Mesenchymal stem cell (in vitro differentiated cells and primary cell): ENCODE data around the gene FEZF1.

Experiments
- DNase-seq: peaks from one replicate; pipeline ENCODE4 v3.0.0-alpha.2; 2013
- H2AFZ ChIP-seq: one replicate; pipeline ENCODE4 v1.6.1; 2013; ENCODE audit warnings: low read depth, mild to moderate bottlenecking, control low read depth, inconsistent platforms, low read length, moderate library complexity
- H2AK5ac ChIP-seq: 2 replicates; pipeline ENCODE4 v1.6.1; 2013; ENCODE audit warnings: low read length, moderate library complexity, mild to moderate bottlenecking, inconsistent platforms; ENCODE audit not compliant: severe bottlenecking
- H2BK120ac ChIP-seq: one replicate; pipeline ENCODE4 v1.6.1; 2013; ENCODE audit warnings: low read depth, mild to moderate bottlenecking, inconsistent platforms, low read length, moderate library complexity
- H2BK12ac ChIP-seq, 2 experiments: one replicate each; pipeline ENCODE4 v1.6.1; 2013; ENCODE audit warnings: inconsistent platforms in 2 of 2, low read length in 2 of 2, mild to moderate bottlenecking in 2 of 2, moderate library complexity in 2 of 2, control low read depth in 1 of 2
- H2BK15ac ChIP-seq: one replicate; pipeline ENCODE4 v1.6.1; 2013; ENCODE audit warnings: mild to moderate bottlenecking, low read depth, inconsistent platforms; ENCODE audit not compliant: poor library complexity, severe bottlenecking
- H2BK5ac ChIP-seq: 2 replicates; pipeline ENCODE4 v1.6.1; 2013; ENCODE audit warnings: low read depth, mild to moderate bottlenecking, low read length, control low read depth, inconsistent platforms; ENCODE audit not compliant: poor library complexity, severe bottlenecking
- H3K14ac ChIP-seq, 2 experiments: one replicate each; pipeline ENCODE4 v1.6.1; 2013; ENCODE audit warnings: inconsistent platforms in 2 of 2, low read length in 2 of 2, control low read depth in 1 of 2, mild to moderate bottlenecking in 1 of 2, moderate library complexity in 1 of 2
- H3K18ac ChIP-seq, 2 experiments: one replicate each; pipeline ENCODE4 v1.6.1; 2013; ENCODE audit warnings: inconsistent platforms in 2 of 2, low read length in 2 of 2, control low read depth in 1 of 2, low read depth in 1 of 2, mild to moderate bottlenecking in 1 of 2
- H3K23ac ChIP-seq, 2 experiments: one replicate each; pipeline ENCODE4 v1.6.1; 2013; ENCODE audit warnings: inconsistent platforms in 2 of 2, low read length in 2 of 2, mild to moderate bottlenecking in 2 of 2, moderate library complexity in 2 of 2, control low read depth in 1 of 2
- H3K27ac ChIP-seq: 2 replicates; pipeline ENCODE4 v1.5.1; 2013; ENCODE audit warnings: mild to moderate bottlenecking, moderate library complexity, low read length, control low read depth, inconsistent platforms; ENCODE audit not compliant: poor library complexity, severe bottlenecking
- H3K27me3 ChIP-seq, 2 experiments: 2 replicates each; pipeline versions ENCODE4 v1.6.1 to v1.7.0; 2013; ENCODE audit warnings: low read length in 2 of 2, mild to moderate bottlenecking in 2 of 2, moderate library complexity in 2 of 2, control low read depth in 1 of 2, inconsistent platforms in 1 of 2; ENCODE audit not compliant: control insufficient read depth in 1 of 2, insufficient read depth in 1 of 2
- H3K36me3 ChIP-seq, 2 experiments: 2 replicates each; pipeline versions ENCODE4 v1.6.1 to v1.7.0; 2013; ENCODE audit warnings: low read length in 2 of 2, control low read depth in 1 of 2, inconsistent platforms in 1 of 2, low read depth in 1 of 2, mild to moderate bottlenecking in 1 of 2; ENCODE audit not compliant: insufficient read depth in 2 of 2, control insufficient read depth in 1 of 2
- H3K4ac ChIP-seq, 2 experiments: one replicate each; pipeline ENCODE4 v1.6.1; 2013; ENCODE audit warnings: inconsistent platforms in 2 of 2, low read length in 2 of 2, mild to moderate bottlenecking in 2 of 2, moderate library complexity in 2 of 2, control low read depth in 1 of 2, low read depth in 1 of 2
- H3K4me1 ChIP-seq: 2 replicates; pipeline ENCODE4 v1.6.1; 2013; ENCODE audit warnings: low read depth, low read length, control low read depth; ENCODE audit not compliant: control insufficient read depth, insufficient read depth
- H3K4me2 ChIP-seq: 2 replicates; pipeline ENCODE4 v1.6.1; 2013; ENCODE audit warnings: low read length, mild to moderate bottlenecking, inconsistent platforms; ENCODE audit not compliant: poor library complexity, severe bottlenecking
- H3K4me3 ChIP-seq, 2 experiments: 2 replicates each; pipeline versions ENCODE4 v1.5.1 to v1.7.0; 2013; ENCODE audit warnings: low read length in 2 of 2, mild to moderate bottlenecking in 2 of 2, control low read depth in 1 of 2, low read depth in 1 of 2; ENCODE audit not compliant: insufficient read depth in 1 of 2
- H3K79me1 ChIP-seq: replicated peaks from 2 replicates; pipeline ENCODE4 v1.6.1; 2013; ENCODE audit warnings: mild to moderate bottlenecking, control low read depth, low read length, inconsistent platforms; ENCODE audit not compliant: poor library complexity, severe bottlenecking
- H3K9ac ChIP-seq: 2 replicates; pipeline ENCODE4 v1.7.0; 2013; ENCODE audit warnings: mild to moderate bottlenecking, low read length, moderate library complexity
- H3K9me3 ChIP-seq: 2 replicates; pipeline ENCODE4 v1.7.0; 2013; ENCODE audit warnings: mild to moderate bottlenecking, low read length; ENCODE audit not compliant: control insufficient read depth
- H4K8ac ChIP-seq: one replicate; pipeline ENCODE4 v1.6.1; 2013; ENCODE audit warnings: inconsistent platforms, mild to moderate bottlenecking, low read length, moderate library complexity
- H4K91ac ChIP-seq: one replicate; pipeline ENCODE4 v1.6.1; 2013; ENCODE audit warnings: mild to moderate bottlenecking, low read length, inconsistent platforms
- WGBS: methylation state at CpG from one replicate; pipeline ENCODE4 v1.1.7; 2013; ENCODE audit warnings: mixed read lengths; 5-methylcytosine and 5-hydroxymethylcytosine counted together

FEZF1 gene

DNA sequence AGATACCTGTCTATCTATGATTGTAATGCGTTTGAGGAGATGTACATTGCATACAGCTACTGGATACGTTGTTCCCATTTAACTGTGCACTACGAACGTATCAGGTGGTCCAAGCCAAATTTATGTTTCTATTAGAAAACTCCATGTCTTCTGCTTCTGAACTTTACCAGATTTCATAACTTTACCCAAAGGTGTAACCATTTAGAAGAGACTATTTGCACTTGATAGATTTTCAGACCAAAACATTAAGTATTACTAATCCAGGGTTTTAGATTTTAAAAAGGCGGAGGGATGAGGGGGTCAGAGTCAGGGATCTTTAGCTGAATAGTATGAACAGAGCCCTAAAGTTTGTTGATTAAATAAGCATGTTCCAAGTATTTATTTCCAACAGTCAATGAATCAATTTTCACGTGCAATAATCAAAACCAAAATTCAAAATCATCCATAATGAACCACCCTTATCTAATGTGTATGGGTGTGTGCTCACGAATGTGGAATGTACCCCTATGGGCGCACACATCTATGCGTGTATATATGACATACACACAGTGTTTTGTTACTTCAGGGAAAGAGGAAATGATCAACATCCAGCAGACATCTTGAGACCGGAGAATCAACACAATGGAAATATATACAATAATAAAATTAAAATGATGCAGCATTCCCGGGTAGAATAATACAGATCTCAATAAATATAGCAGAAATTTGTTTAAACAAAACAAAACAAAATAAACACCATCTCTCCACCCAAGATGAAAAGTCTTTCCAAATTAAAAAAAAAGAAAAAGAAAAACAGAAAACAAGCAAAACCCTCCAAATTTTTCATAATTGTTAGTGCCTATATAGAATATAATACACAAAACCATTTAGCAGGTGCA is 3.4 kb downstream of the FEZF1 start:
- 20% methylated on average over 5 of the region's 11 CpGs for WGBS
- Histone ChIP-seq H2AFZ (no peak overlapping the region), H2AK5ac (no peak overlapping the region), H3K4me2 (no peak overlapping the region), H4K8ac (no peak overlapping the region), H3K23ac (no peak overlapping the region), H3K27me3 (peaks cover 86 to 97% of the 10 kb centered on the region in 2 experiments), H3K18ac (no peak overlapping the region), H3K4me1 (peaks cover 35% of the 10 kb centered on the region), H2BK12ac (no peak overlapping the region), H3K27ac (no peak overlapping the region), H2BK120ac (no peak overlapping the region), H3K4me3 (no peak overlapping the region), H3K9me3 (no peaks in the 10 kb centered on the region), H3K4ac (no peak overlapping the region), H2BK5ac (no peak overlapping the region), H2BK15ac (no peak overlapping the region), H3K79me1 (no peaks in the 10 kb centered on the region), H4K91ac (no peak overlapping the region), H3K9ac (no peak overlapping the region), H3K14ac (no peak overlapping the region), H3K36me3 (no peaks in the 10 kb centered on the region)
- DNase-seq, result no peak

DNA sequence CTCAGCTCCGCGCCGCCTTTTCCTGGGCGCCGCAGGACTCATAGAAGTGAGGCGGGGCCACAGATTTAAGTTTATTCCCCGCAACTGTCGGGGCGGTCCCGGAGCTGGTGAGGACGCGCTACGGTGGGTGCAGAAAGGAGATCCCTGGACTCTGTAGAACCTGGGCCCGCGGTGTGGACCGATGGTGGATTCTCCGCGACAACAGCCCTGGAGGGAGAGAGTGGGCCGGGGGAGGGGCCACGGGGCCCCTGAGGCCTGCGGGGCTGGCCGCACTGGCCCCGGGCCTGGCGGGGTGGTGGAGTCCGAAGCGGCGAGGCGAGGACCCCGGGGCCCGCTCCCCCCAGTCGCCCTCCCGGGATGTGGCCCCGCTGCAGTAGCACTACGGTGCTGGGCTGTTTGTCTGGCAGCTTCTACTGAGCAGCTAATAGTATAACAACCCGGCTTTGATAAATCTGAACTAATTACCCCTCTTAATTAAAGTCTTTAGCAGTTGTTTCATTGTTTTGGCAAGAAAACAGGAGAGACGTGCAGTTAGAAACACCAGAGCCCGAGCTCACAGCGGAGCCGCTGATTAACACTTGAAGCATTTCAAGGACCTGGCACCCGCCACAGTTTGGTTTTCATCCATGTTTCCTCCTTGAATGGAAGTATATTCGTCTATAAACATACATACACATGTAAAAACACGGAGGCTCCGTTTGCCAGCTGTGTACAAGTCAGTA is 4.2 kb downstream of the FEZF1 start:
- Histone ChIP-seq H2BK120ac (no peak overlapping the region), H3K27me3 (peaks cover 80 to 96% of the 10 kb centered on the region in 2 experiments), H2AFZ (no peak overlapping the region), H2BK5ac (no peak overlapping the region), H4K91ac (no peak overlapping the region), H3K27ac (no peak overlapping the region), H3K79me1 (no peaks in the 10 kb centered on the region), H2BK15ac (no peak overlapping the region), H3K23ac (no peak overlapping the region), H3K9ac (no peak overlapping the region), H3K14ac (peak overlapping the region in 1 of 2 experiments; percentile 39), H2BK12ac (no peak overlapping the region), H3K4ac (no peak overlapping the region), H3K9me3 (no peaks in the 10 kb centered on the region), H2AK5ac (no peak overlapping the region), H3K4me2 (peak overlapping the region; percentile 26), H4K8ac (no peak overlapping the region), H3K18ac (no peak overlapping the region), H3K4me3 (peak overlapping the region; percentile 21 to 23), H3K4me1 (peaks cover 27% of the 10 kb centered on the region), H3K36me3 (no peaks in the 10 kb centered on the region)
- 2% methylated on average over 32 of the region's 43 CpGs for WGBS
- DNase-seq, result no peak

DNA sequence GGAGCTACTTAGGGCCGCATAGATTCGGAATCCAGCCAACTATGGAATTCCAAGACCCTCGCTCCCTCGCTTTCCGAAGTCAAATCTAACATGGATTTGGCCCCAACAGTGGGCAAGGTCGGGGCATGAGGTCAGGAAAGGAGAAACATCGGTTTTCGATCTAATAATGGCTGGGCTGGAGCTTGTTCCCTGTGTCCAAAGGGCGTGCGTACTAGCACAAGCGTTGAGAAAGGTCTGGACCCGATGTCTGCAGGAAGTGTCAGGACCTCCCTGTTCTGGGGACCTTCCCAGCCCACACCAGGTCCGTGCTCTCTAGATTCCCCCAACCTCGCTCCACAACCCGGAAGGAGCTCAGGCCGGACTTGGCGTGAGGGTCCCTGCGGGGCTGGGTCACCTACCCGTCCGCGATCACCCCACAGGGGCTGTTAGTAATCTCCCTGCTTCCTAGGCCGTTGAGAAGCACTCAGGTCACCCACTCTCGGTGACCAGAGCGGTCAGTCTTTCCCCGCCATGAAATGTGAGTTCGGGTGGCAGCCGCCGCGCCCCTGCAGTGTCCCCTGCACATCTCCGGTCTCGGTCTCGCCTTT is 4.8 kb downstream of the FEZF1 start:
- Histone ChIP-seq H4K8ac (no peak overlapping the region), H3K27me3 (peaks cover 75 to 92% of the 10 kb centered on the region in 2 experiments), H3K36me3 (no peaks in the 10 kb centered on the region), H3K4ac (no peak overlapping the region), H2BK12ac (no peak overlapping the region), H4K91ac (no peak overlapping the region), H3K27ac (no peak overlapping the region), H3K4me2 (peak overlapping the region; percentile 26), H3K9ac (no peak overlapping the region), H3K79me1 (no peaks in the 10 kb centered on the region), H3K14ac (peak overlapping the region in 1 of 2 experiments; percentile 39), H2AFZ (no peak overlapping the region), H2BK5ac (no peak overlapping the region), H3K9me3 (no peaks in the 10 kb centered on the region), H3K18ac (no peak overlapping the region), H3K4me3 (peak overlapping the region; percentile 21 to 23), H3K23ac (peak overlapping the region in 1 of 2 experiments; percentile 14), H2BK15ac (no peak overlapping the region), H2BK120ac (no peak overlapping the region), H2AK5ac (no peak overlapping the region), H3K4me1 (peaks cover 23% of the 10 kb centered on the region)
- no peak for DNase-seq
- 3% methylated on average over 32 of the region's 32 CpGs for WGBS

DNA sequence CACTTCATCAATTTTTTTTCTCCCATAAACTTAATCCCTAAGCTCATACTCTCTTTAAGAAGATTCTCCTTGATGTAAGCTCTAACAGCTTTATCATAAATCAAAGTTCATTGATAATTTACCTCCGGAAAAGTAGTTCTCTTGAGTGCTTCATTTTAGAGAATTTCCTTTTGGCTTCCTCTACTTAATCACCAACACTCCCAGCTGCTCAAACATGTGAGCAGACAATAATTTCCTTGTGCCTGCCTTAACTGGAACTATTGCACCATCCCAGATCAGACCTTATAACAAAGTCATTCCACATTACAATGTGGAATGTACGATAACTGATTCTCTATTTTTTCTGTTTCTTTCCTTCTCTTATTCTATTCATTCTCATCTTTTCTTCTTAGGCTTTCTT is 5.9 kb downstream of the FEZF1 start:
- H3K4ac ChIP-seq, result no peak overlapping the region
- no peak overlapping the region for H3K9ac ChIP-seq
- H3K4me2 ChIP-seq, result no peak overlapping the region
- no peak overlapping the region for H4K8ac ChIP-seq
- no peaks in the 10 kb centered on the region for H3K9me3 ChIP-seq
- no peak overlapping the region for H4K91ac ChIP-seq
- peaks cover 64 to 81% of the 10 kb centered on the region in 2 experiments for H3K27me3 ChIP-seq
- no peak overlapping the region for H3K4me3 ChIP-seq
- no peak overlapping the region for H2AK5ac ChIP-seq
- H3K36me3 ChIP-seq, result no peaks in the 10 kb centered on the region
- H2BK12ac ChIP-seq, result no peak overlapping the region
- no peak overlapping the region for H3K23ac ChIP-seq
- no peak overlapping the region for H2BK120ac ChIP-seq
- H3K18ac ChIP-seq, result no peak overlapping the region
- no peak overlapping the region for H2BK15ac ChIP-seq
- no peaks in the 10 kb centered on the region for H3K79me1 ChIP-seq
- no peak overlapping the region for H3K14ac ChIP-seq
- H3K4me1 ChIP-seq, result peaks cover 15% of the 10 kb centered on the region
- no peak for DNase-seq
- no peak overlapping the region for H2AFZ ChIP-seq
- no peak overlapping the region for H3K27ac ChIP-seq
- WGBS, result 88% methylated on average over 2 of the region's 2 CpGs
- no peak overlapping the region for H2BK5ac ChIP-seq
